ENCODE data around the gene CIC. TPM values are rescaled to one million over a fixed set of nuclear protein-coding genes. Genes with fewer than 3 reads are reported as not detected.

The CIC gene
- total and polyA plus RNA-seq, 9 of the 15 experiments (the other 6 are each of a cell fraction or from before 2014, with no cell fraction given), result 0.07 to 44.7 (median 8.6) TPM

DNA sequence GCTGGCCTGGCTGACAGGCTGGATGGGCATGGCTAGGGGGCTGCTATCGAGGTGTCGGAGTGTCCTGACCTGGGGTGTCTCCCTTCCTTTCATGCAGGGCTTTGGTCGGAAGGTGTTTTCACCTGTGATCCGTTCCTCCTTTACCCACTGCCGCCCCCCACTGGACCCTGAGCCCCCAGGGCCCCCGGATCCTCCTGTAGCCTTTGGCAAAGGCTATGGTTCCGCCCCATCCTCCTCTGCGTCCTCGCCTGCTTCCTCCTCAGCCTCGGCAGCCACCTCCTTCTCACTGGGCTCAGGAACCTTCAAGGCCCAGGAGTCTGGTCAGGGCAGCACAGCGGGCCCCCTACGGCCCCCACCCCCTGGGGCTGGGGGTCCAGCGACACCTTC lies 21.1 kb downstream of the CIC start:
- FAIRE-seq, result no peak
- H3K27ac ChIP-seq (ENCODE audit: extremely low read depth, low read depth, low read length), result no peak overlapping the region
- no peaks in the 10 kb centered on the region for H3K9me1 ChIP-seq (ENCODE audit: control insufficient read depth, insufficient read depth, low read length)
- CTCF ChIA-PET (ENCODE audit: low intra/inter-chr PET ratio), result no interaction called here
- H3K4me1 ChIP-seq (replicated peaks in 1 of 2; ENCODE audit: control insufficient read depth in 2 of 2, insufficient read depth in 2 of 2, low read length in 2 of 2), result peaks cover 12 to 89% of the 10 kb centered on the region in 2 experiments; a peak in 4 of 5 replicates
- DNase-seq (ENCODE audit: extremely low read depth in 1 of 4, low spot score in 3 of 4), result no peak
- H3K27me3 ChIP-seq (ENCODE audit: control insufficient read depth in 2 of 2, insufficient read depth in 2 of 2, low read length in 2 of 2), result no peaks in the 10 kb centered on the region
- peaks cover 18% of the 10 kb centered on the region for H3K79me2 ChIP-seq (ENCODE audit: control insufficient read depth, insufficient read depth, low read length)
- BruUV-seq (replicated peaks), result no TSS peak
- no peaks in the 10 kb centered on the region for H3K9me3 ChIP-seq (replicated peaks; ENCODE audit: control insufficient read depth, insufficient read depth, low read depth, low read length)
- H2AFZ ChIP-seq (ENCODE audit: low read depth, low read length), result no peak overlapping the region
- in situ Hi-C loops (cut with MboI) (no loop called here), intact Hi-C loops (cut with micrococcal nuclease) (no loop called here)
- 86% methylated on average over 9 of the region's 13 CpGs for WGBS (ENCODE audit: insufficient coverage, low coverage, missing lambda C conversion rate)
- no peak for ATAC-seq
- no peak for TF ChIP-seq L3MBTL2 (IDR thresholded peaks at IDR 0.05)
- no peak overlapping the region for H3K9ac ChIP-seq (ENCODE audit: insufficient read depth in 1 of 2, low read depth in 2 of 2, low read length in 2 of 2)
- POLR2A ChIA-PET, result interaction anchor here (1.8 kb wide), 1 partner anchor 12 kb away, joined by 6 read pairs; the partner anchor contains the start of genes PAFAH1B3 and PRR19
- H3K4me2 ChIP-seq (ENCODE audit: insufficient read depth, low read length), result no peak overlapping the region
- no peak overlapping the region for H3K4me3 ChIP-seq
- peaks cover 84% of the 10 kb centered on the region; the same call in 2 of the 3 replicates for H3K36me3 ChIP-seq (ENCODE audit: control insufficient read depth, insufficient read depth, low read length)
- 0 out of 2 replicates have a peak, but pooled peaks cover 3% of the 10 kb centered on the region for H4K20me1 ChIP-seq (replicated peaks; ENCODE audit: control insufficient read depth, insufficient read depth, low read length)

DNA sequence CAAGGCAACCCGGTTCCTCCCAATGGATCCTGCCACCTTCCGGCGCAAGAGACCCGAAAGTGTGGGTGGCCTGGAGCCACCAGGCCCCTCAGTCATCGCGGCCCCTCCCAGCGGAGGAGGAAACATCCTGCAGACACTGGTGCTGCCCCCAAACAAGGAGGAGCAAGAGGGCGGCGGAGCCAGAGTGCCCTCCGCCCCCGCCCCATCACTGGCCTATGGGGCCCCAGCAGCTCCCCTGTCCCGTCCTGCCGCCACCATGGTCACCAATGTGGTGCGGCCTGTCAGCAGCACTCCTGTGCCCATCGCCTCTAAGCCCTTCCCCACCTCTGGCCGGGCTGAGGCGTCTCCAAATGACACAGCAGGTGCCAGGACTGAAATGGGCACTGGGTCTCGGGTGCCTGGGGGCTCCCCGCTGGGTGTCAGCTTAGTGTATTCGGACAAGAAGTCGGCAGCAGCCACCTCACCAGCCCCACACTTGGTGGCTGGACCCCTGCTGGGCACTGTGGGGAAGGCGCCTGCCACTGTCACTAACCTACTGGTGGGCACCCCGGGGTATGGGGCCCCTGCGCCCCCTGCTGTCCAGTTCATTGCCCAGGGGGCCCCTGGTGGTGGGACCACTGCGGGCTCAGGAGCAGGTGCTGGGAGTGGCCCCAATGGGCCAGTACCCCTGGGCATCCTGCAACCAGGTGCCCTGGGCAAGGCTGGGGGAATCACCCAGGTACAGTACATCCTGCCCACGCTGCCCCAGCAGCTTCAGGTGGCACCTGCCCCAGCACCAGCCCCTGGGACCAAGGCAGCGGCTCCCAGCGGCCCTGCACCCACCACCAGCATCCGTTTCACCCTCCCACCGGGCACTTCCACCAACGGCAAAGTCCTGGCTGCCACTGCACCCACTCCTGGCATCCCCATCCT lies 21.7 kb downstream of the CIC start:
- H3K27ac ChIP-seq (ENCODE audit: extremely low read depth, low read depth, low read length), result no peak overlapping the region
- no peak overlapping the region for H3K4me2 ChIP-seq (ENCODE audit: insufficient read depth, low read length)
- no peaks in the 10 kb centered on the region for H3K27me3 ChIP-seq (ENCODE audit: control insufficient read depth in 2 of 2, insufficient read depth in 2 of 2, low read length in 2 of 2)
- ATAC-seq (peak; percentile 45), FAIRE-seq (no peak), DNase-seq (ENCODE audit: extremely low read depth in 1 of 4, low spot score in 3 of 4) (peak in 3 of 4 experiments; percentile 28 to 58 (median 47))
- POLR2A ChIA-PET, result interaction anchor here (1.8 kb wide), 1 partner anchor 11 kb away, joined by 6 read pairs; the partner anchor contains the start of genes PAFAH1B3 and PRR19
- peaks cover 11% of the 10 kb centered on the region for H3K79me2 ChIP-seq (ENCODE audit: control insufficient read depth, insufficient read depth, low read length)
- WGBS (ENCODE audit: insufficient coverage, low coverage, missing lambda C conversion rate), result 89% methylated on average over 11 of the region's 31 CpGs
- H3K9me3 ChIP-seq (replicated peaks; ENCODE audit: control insufficient read depth, insufficient read depth, low read depth, low read length), result no peaks in the 10 kb centered on the region
- H4K20me1 ChIP-seq (replicated peaks; ENCODE audit: control insufficient read depth, insufficient read depth, low read length), result peaks cover 2% of the 10 kb centered on the region; the same call in 1 of the 2 replicates
- H3K9me1 ChIP-seq (ENCODE audit: control insufficient read depth, insufficient read depth, low read length), result no peaks in the 10 kb centered on the region
- peaks cover 90% of the 10 kb centered on the region; the same call in 2 of the 3 replicates for H3K36me3 ChIP-seq (ENCODE audit: control insufficient read depth, insufficient read depth, low read length)
- H3K4me3 ChIP-seq, result no peak overlapping the region
- BruUV-seq (replicated peaks), result no TSS peak
- in situ Hi-C loops (cut with MboI), result no loop called here
- CTCF ChIA-PET (ENCODE audit: low intra/inter-chr PET ratio), result no interaction called here
- H2AFZ ChIP-seq (ENCODE audit: low read depth, low read length), result no peak overlapping the region
- H3K9ac ChIP-seq (ENCODE audit: insufficient read depth in 1 of 2, low read depth in 2 of 2, low read length in 2 of 2), result no peak overlapping the region
- intact Hi-C loops (cut with micrococcal nuclease), result no loop called here
- H3K4me1 ChIP-seq (replicated peaks in 1 of 2; ENCODE audit: control insufficient read depth in 2 of 2, insufficient read depth in 2 of 2, low read length in 2 of 2), result peaks cover 6 to 85% of the 10 kb centered on the region in 2 experiments; a peak in 4 of 5 replicates
- 0 out of 2 replicates have a peak, but pooled peaks have one; percentile 14 for TF ChIP-seq POLR2AphosphoS5 (IDR thresholded peaks at IDR 0.05; ENCODE audit: control insufficient read depth, insufficient read depth, low read depth, low read length)
- peak; percentile 25; the same call in 1 of the 2 replicates for TF ChIP-seq SMC3 (conservative IDR thresholded peaks at IDR 0.05; ENCODE audit: insufficient read depth, low read depth, low read length)
- TF ChIP-seq ZBTB7A (IDR thresholded peaks at IDR 0.05; ENCODE audit: borderline replicate concordance, control insufficient read depth, low read depth, low read length), result peak; percentile 42; the same call in 1 of the 2 replicates
- peak in 1 of 2 experiments; percentile 36; a peak in 1 of 4 replicates for TF ChIP-seq RAD21 (CRISPR knock-in tag; conservative IDR thresholded peaks at IDR 0.05 in 1 of 2, IDR thresholded peaks at IDR 0.05 in 1 of 2)
- TF ChIP-seq ZNF217 (CRISPR knock-in tag; IDR thresholded peaks at IDR 0.05), result no peak
- TF ChIP-seq, protein P1, sequence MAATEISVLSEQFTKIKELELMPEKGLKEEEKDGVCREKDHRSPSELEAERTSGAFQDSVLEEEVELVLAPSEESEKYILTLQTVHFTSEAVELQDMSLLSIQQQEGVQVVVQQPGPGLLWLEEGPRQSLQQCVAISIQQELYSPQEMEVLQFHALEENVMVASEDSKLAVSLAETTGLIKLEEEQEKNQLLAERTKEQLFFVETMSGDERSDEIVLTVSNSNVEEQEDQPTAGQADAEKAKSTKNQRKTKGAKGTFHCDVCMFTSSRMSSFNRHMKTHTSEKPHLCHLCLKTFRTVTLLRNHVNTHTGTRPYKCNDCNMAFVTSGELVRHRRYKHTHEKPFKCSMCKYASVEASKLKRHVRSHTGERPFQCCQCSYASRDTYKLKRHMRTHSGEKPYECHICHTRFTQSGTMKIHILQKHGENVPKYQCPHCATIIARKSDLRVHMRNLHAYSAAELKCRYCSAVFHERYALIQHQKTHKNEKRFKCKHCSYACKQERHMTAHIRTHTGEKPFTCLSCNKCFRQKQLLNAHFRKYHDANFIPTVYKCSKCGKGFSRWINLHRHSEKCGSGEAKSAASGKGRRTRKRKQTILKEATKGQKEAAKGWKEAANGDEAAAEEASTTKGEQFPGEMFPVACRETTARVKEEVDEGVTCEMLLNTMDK (IDR thresholded peaks at IDR 0.05; ENCODE audit: borderline replicate concordance, insufficient read depth, low read depth, low read length, poor library complexity, severe bottlenecking), result peak; percentile 14
- TF ChIP-seq ZC3H11A (IDR thresholded peaks at IDR 0.05; ENCODE audit: low read depth, low read length), result no peak
- peak; percentile 55 for TF ChIP-seq RBFOX2 (IDR thresholded peaks at IDR 0.05; ENCODE audit: low read depth, low read length)
